Fibroblast of villous mesenchyme (primary cell): ENCODE data around the gene USP21. TPM values are rescaled to one million over a fixed set of nuclear protein-coding genes. Genes with fewer than 3 reads are reported as not detected.
A peak's percentile ranks its signal among the peaks of the same experiment; 100 is the strongest.

Source experiments
- DNase-seq: peaks from one replicate; pipeline ENCODE4 v3.0.0-alpha.2; 2010; ENCODE audit warnings: low read depth
- H3K4me3 ChIP-seq: 2 replicates; pipeline ENCODE4 v1.5.1; 2011; ENCODE audit warnings: low read depth, mild to moderate bottlenecking, low read length
- total RNA-seq: library from RNA; depleted of rRNA; stranded (reverse); fragments of >200 nt; gene quantifications from 2 replicates; pipeline ENCODE4 v1.2.3, GENCODE V29; 2012
- TF ChIP-seq, protein P1 (sequence below): IDR thresholded peaks from 2 replicates; pipeline ENCODE4 v1.5.1; 2012; ENCODE audit warnings: low read depth, mild to moderate bottlenecking, low read length; ENCODE audit not compliant: insufficient read depth

Gene USP21
- total RNA-seq, 1 donor = 8.6 TPM

- H3K4me3 ChIP-seq = peak overlapping the region; percentile 64
- TF ChIP-seq, protein P1, sequence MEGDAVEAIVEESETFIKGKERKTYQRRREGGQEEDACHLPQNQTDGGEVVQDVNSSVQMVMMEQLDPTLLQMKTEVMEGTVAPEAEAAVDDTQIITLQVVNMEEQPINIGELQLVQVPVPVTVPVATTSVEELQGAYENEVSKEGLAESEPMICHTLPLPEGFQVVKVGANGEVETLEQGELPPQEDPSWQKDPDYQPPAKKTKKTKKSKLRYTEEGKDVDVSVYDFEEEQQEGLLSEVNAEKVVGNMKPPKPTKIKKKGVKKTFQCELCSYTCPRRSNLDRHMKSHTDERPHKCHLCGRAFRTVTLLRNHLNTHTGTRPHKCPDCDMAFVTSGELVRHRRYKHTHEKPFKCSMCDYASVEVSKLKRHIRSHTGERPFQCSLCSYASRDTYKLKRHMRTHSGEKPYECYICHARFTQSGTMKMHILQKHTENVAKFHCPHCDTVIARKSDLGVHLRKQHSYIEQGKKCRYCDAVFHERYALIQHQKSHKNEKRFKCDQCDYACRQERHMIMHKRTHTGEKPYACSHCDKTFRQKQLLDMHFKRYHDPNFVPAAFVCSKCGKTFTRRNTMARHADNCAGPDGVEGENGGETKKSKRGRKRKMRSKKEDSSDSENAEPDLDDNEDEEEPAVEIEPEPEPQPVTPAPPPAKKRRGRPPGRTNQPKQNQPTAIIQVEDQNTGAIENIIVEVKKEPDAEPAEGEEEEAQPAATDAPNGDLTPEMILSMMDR = no peak
- DNase-seq = peak; percentile 56
Observed at GRCh38 chr1:161198194-161198896, 39.0 kb downstream of the USP21 start.

- H3K4me3 ChIP-seq = peak within 1 kb of the TSS; percentile 64
- TF ChIP-seq, protein P1 = no peak
- DNase-seq = peak; percentile 90
Observed at GRCh38 chr1:161198897-161199431, 39.7 kb downstream of the USP21 start, which contains the start of gene ADAMTS4. Gene ADAMTS4, minus strand, starts transcription at chr1:161199054. Its CDS starts 427 bp downstream, at chr1:161198627.

- no peak for DNase-seq
- no peak overlapping the region for H3K4me3 ChIP-seq
- TF ChIP-seq, protein P1 = no peak
Observed at GRCh38 chr1:161199506-161200139, 40.3 kb downstream of the USP21 start.

DNA sequence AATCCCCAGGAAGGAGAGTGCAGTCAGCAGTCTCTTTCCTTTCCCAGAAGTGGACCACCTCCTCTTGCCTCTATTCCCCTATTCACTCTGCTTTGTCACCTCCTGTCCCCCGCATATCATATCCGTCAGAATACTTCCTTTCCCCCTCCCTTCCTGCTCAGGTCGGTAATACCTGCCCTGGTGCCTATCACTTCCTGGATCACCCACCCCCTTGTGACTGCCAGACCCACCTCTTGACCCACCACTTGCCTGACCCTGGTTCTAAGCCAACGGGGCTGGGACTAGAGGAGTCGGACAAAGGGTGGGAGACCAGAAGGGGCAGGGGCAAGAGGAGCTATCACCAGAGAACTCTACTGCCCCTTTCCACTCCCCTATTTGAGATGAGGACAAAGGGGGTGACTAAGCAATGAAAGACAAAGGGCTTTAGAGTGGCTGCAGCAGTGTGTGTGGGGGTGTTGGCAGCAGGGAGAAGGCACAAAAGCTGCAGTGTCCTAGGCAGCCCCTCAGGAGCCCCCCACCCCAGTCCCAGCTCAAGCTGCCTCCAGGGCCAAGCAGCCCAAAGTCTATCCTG is 41.2 kb downstream of the USP21 start:
- TF ChIP-seq, protein P1 = no peak
- DNase-seq = no peak
- H3K4me3 ChIP-seq = no peak overlapping the region

DNA sequence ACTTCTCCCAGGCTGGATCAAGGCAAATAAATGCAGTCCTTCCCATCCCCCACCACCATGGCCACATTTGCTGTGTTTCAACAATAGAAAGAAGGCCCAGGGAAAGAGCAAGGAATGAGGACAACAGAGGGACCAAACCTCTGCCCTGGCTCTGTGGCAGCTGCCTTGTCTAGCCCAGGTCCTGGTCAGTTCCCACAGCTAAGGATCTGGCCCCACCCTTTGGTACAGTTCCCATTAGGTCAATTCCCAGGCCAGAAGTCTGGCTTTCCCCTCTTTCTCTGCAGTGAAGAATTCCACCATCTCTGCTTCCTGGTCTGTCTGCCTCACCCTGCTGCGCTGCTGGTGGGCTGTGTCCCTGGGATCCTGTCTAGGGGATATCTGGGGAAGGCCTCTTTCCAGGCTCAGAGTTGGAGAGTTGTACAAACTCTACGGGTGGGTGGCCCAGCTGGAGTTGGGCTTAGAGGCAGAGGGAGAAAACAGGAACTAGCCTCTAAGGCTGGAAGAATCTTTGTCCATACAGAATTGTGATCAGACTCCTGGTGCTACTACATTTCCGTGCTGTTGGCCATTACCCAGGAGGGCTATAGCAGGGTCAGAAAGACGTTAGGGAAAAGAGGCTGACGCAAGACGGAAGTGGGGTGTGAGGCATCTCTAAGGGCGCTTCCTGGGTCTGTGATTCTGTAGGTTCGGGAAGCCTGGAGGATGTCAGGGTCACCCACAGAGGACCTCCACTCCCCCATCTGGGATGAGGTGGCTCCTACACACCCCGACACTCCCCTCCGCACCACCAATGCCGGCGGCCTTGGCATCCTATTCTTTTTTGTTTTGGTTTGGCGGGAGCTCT is 41.9 kb downstream of the USP21 start:
- TF ChIP-seq, protein P1 = no peak
- peak overlapping the region; percentile 96 for H3K4me3 ChIP-seq
- peak; percentile 91 for DNase-seq

- peak; percentile 100 for DNase-seq
- TF ChIP-seq, protein P1 = peak; percentile 36
Observed at GRCh38 chr1:161201836-161202712, 42.8 kb downstream of the USP21 start, which contains the start of gene NDUFS2. Gene NDUFS2, plus strand, starts transcription at chr1:161202367. Its CDS starts 19 bp downstream, at chr1:161202386.

More at GRCh38 chr1:161201836-161202712, 42.8 kb downstream of the USP21 start, which contains the start of gene NDUFS2:
- H3K4me3 ChIP-seq = peak within 1 kb of the TSS; percentile 96
